GM18907 (cell line): ENCODE results near the gene SPANXN3.
"Not testable (repeated sequence)": the region's sequence is repeated elsewhere in the genome, so short reads cannot be mapped to it uniquely, and the experiment has no call there.

Source experiments
- ATAC-seq: cut with Tn5 transposase; IDR thresholded peaks from one replicate; pipeline ENCODE4 v1.9.1; 2021; ENCODE audit warnings: mild to moderate bottlenecking, moderate library complexity; ENCODE audit not compliant: unreplicated experiment

SPANXN3 gene

GRCh38 chrX:143517375-143517774 lies at the start of gene SPANXN3:
Gene SPANXN3 (minus strand): TSS chrX:143517475. CDS start chrX:143517391, 84 bp downstream.
- not testable (repeated sequence) for ATAC-seq

GRCh38 chrX:143536176-143536575 lies 18.9 kb upstream of the SPANXN3 start:
- ATAC-seq = no peak

- ATAC-seq = not testable (repeated sequence)
These were observed 15.1 kb downstream of the SPANXN3 start for GRCh38 chrX:143502196-143502595.

- ATAC-seq = no peak
These were observed 16.5 kb downstream of the SPANXN3 start for GRCh38 chrX:143500751-143501150.

- ATAC-seq = no peak
These were observed 31.2 kb downstream of the SPANXN3 start for GRCh38 chrX:143486105-143486504.

GRCh38 chrX:143476751-143477150 lies 40.5 kb downstream of the SPANXN3 start:
- ATAC-seq = no peak

- no peak for ATAC-seq
These were observed 44.8 kb downstream of the SPANXN3 start for GRCh38 chrX:143472347-143472938.

GRCh38 chrX:143466130-143466529 lies 51.1 kb downstream of the SPANXN3 start:
- ATAC-seq = no peak

- ATAC-seq = no peak
These were observed 54.6 kb downstream of the SPANXN3 start for GRCh38 chrX:143462696-143463095.

GRCh38 chrX:143461606-143462005 lies 55.7 kb downstream of the SPANXN3 start:
- no peak for ATAC-seq
